GM12878 (cell line): Measurements from ENCODE around the gene NTM. TPM values are rescaled to one million over a fixed set of nuclear protein-coding genes. Genes with fewer than 3 reads are reported as not detected.

Experiments used
- CBFB ChIP-seq: IDR thresholded peaks from 2 replicates; pipeline ENCODE4 v1.6.1; 2016; ENCODE audit warnings: antibody characterized with exemption, low read depth
- CHD1 ChIP-seq: IDR thresholded peaks from 2 replicates; pipeline ENCODE4 v1.6.1; 2012; ENCODE audit warnings: low read depth, low read length, improper control_type of control experiment
- ESRRA ChIP-seq: IDR thresholded peaks from 2 replicates; pipeline ENCODE4 v1.6.1; 2012; ENCODE audit warnings: mild to moderate bottlenecking, low read length, improper control_type of control experiment
- HCFC1 ChIP-seq: fragments of 150-350 bp; IDR thresholded peaks from 2 replicates; pipeline ENCODE4 v1.6.1; 2014; ENCODE audit warnings: low read length
- MEF2A ChIP-seq: IDR thresholded peaks from 2 replicates; pipeline ENCODE4 v1.6.1; 2011; ENCODE audit warnings: low read depth, mild to moderate bottlenecking, low read length, moderate library complexity; ENCODE audit not compliant: insufficient read depth
- MYC ChIP-seq: IDR thresholded peaks from 2 replicates; pipeline ENCODE4 v1.6.1; 2011; ENCODE audit warnings: mild to moderate bottlenecking, low read length, moderate library complexity, inconsistent platforms; ENCODE audit not compliant: insufficient read depth, insufficient replicate concordance, insufficient read length, severe bottlenecking
- TCF3 ChIP-seq: IDR thresholded peaks from 2 replicates; pipeline ENCODE4 v1.6.1; 2012; ENCODE audit warnings: low read depth, mild to moderate bottlenecking, low read length, borderline replicate concordance; ENCODE audit not compliant: insufficient read depth
- YBX1 ChIP-seq: fragments of 450-650 bp; IDR thresholded peaks from 2 replicates; pipeline ENCODE4 v1.6.1; 2016; ENCODE audit warnings: antibody characterized with exemption
- ZBTB11 ChIP-seq: fragments of 450-650 bp; formaldehyde crosslinking; IDR thresholded peaks from 2 replicates; pipeline ENCODE4 v1.5.0; 2022; ENCODE audit warnings: mild to moderate bottlenecking, missing genetic modification characterization
- ZNF622 ChIP-seq: fragments of 450-650 bp; IDR thresholded peaks from 2 replicates; pipeline ENCODE4 v1.6.1; 2017; ENCODE audit warnings: mild to moderate bottlenecking, inconsistent platforms
- ZZZ3 ChIP-seq: IDR thresholded peaks from 2 replicates; pipeline ENCODE4 v1.6.1; 2011; ENCODE audit warnings: low read depth; ENCODE audit not compliant: control insufficient read depth, insufficient read length
- polyA plus RNA-seq, 11 experiments: library from polyadenylated mRNA; depleted of rRNA in 4 of 11; unstranded in 6 of 11; stranded (reverse) in 5 of 11; fragments of >200 nt; fragmentation: Nextera tagmentation in 4 of 11; fragmentation: Illumina TruSeq in 1 of 11; extraction: Ambion mirVana in 4 of 11; extraction: Trizol in 1 of 11; gene quantifications; 1 replicate in 1 of 11; 2 replicates in 10 of 11; pipeline versions ENCODE4 v1.2.1 to v1.2.3, GENCODE V29; 2011 to 2016; ENCODE audit warnings: inconsistent platforms in 2 of 11, missing spikeins in 2 of 11, low read depth in 1 of 11
- total RNA-seq, 4 experiments: library from RNA; depleted of rRNA in 3 of 4; stranded (reverse); fragments of >200 nt in 3 of 4; fragmentation: Illumina TruSeq in 1 of 4; extraction: Trizol in 1 of 4; gene quantifications; 2 replicates each; pipeline versions ENCODE4 v1.2.1 to v1.2.3, GENCODE V29; 2013 to 2021
- TF ChIP-seq, protein P1 (sequence below): fragments of 150-350 bp; IDR thresholded peaks from 2 replicates; pipeline ENCODE4 v1.6.1; 2014; ENCODE audit warnings: mild to moderate bottlenecking, low read depth, low read length

Gene NTM
- total and polyA plus RNA-seq, 10 of the 15 experiments (the other 5 are each of a cell fraction or from before 2014, with no cell fraction given): not detected

GRCh38 chr11:131638889-131639288, 268.5 kb downstream of the NTM start (continued):
- no peak for TF ChIP-seq ZBTB11 (CRISPR knock-in tag)
- no peak for TF ChIP-seq YBX1
- TF ChIP-seq CBFB: no peak
- no peak for TF ChIP-seq MYC
- TF ChIP-seq HCFC1: no peak
- TF ChIP-seq CHD1: no peak
- TF ChIP-seq, protein P1, sequence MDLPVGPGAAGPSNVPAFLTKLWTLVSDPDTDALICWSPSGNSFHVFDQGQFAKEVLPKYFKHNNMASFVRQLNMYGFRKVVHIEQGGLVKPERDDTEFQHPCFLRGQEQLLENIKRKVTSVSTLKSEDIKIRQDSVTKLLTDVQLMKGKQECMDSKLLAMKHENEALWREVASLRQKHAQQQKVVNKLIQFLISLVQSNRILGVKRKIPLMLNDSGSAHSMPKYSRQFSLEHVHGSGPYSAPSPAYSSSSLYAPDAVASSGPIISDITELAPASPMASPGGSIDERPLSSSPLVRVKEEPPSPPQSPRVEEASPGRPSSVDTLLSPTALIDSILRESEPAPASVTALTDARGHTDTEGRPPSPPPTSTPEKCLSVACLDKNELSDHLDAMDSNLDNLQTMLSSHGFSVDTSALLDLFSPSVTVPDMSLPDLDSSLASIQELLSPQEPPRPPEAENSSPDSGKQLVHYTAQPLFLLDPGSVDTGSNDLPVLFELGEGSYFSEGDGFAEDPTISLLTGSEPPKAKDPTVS: no peak
- no peak for TF ChIP-seq ZZZ3
- no peak for TF ChIP-seq MEF2A
- TF ChIP-seq ZNF622: no peak
- no peak for TF ChIP-seq ESRRA
- TF ChIP-seq TCF3: no peak
